Astrocyte of the cerebellum (primary cell): ENCODE measurements around the gene HSP90AA1.
"Not testable (repeated sequence)": the region's sequence is repeated elsewhere in the genome, so short reads cannot be mapped to it uniquely, and the experiment has no call there.

ENCODE experiments used
- DNase-seq: peaks from one replicate; pipeline ENCODE4 v3.0.0-alpha.2; 2011; ENCODE audit warnings: low read depth
- H3K4me3 ChIP-seq: 2 replicates; pipeline ENCODE4 v1.5.1; 2011; ENCODE audit warnings: mild to moderate bottlenecking, low read depth, low read length, moderate library complexity
- CTCF ChIP-seq: IDR thresholded peaks from 2 replicates; pipeline ENCODE4 v1.5.1; 2012; ENCODE audit warnings: low read length, low read depth, moderate library complexity, mild to moderate bottlenecking; ENCODE audit errors: missing control alignments
- in situ Hi-C: cut with HindIII; loops from 2 replicates; pipeline ENCODE4 v1.10.0; 2017; ENCODE audit warnings: low sequenced_read_pairs

Gene HSP90AA1

GRCh38 chr14:102121567-102121966, 34.7 kb upstream of the HSP90AA1 start:
- in situ Hi-C loops = no loop called here
- TF ChIP-seq CTCF = no peak
- no peak overlapping the region for H3K4me3 ChIP-seq
- no peak for DNase-seq

- TF ChIP-seq CTCF = no peak
- no peak overlapping the region for H3K4me3 ChIP-seq
- DNase-seq = no peak
- in situ Hi-C loops = no loop called here
These were observed 34.0 kb upstream of the HSP90AA1 start for GRCh38 chr14:102120888-102121287.

GRCh38 chr14:102117852-102118251, 31.0 kb upstream of the HSP90AA1 start:
- TF ChIP-seq CTCF = no peak
- in situ Hi-C loops = no loop called here
- DNase-seq = no peak
- no peak overlapping the region for H3K4me3 ChIP-seq

- TF ChIP-seq CTCF = no peak
- in situ Hi-C loops = no loop called here
These were observed 29.7 kb upstream of the HSP90AA1 start for GRCh38 chr14:102116361-102117180.

GRCh38 chr14:102111101-102111500, 24.3 kb upstream of the HSP90AA1 start:
- in situ Hi-C loops = no loop called here
- no peak overlapping the region for H3K4me3 ChIP-seq
- TF ChIP-seq CTCF = no peak
- no peak for DNase-seq

More at GRCh38 chr14:102116361-102117180, 29.7 kb upstream of the HSP90AA1 start:
- no peak for DNase-seq
- no peak overlapping the region for H3K4me3 ChIP-seq

GRCh38 chr14:102109332-102109731, 22.5 kb upstream of the HSP90AA1 start:
- DNase-seq, in situ Hi-C loops, H3K4me3 ChIP-seq: not testable (repeated sequence)

GRCh38 chr14:102105369-102105768, 18.5 kb upstream of the HSP90AA1 start:
- H3K4me3 ChIP-seq = no peak overlapping the region
- no peak for DNase-seq
- in situ Hi-C loops = no loop called here
- TF ChIP-seq CTCF = no peak
